HT1080 (cell line): ENCODE data around the gene MRTFA. TPM values are rescaled to one million over a fixed set of nuclear protein-coding genes. Genes with fewer than 3 reads are reported as not detected.
A peak's percentile ranks its signal among the peaks of the same experiment; 100 is the strongest.
"Not testable (repeated sequence)": the region's sequence is repeated elsewhere in the genome, so short reads cannot be mapped to it uniquely, and the experiment has no call there.

Source experiments
- DNase-seq: peaks from one replicate; pipeline ENCODE4 v3.0.0-alpha.2; 2015; ENCODE audit warnings: low read depth
- total RNA-seq: library from RNA; depleted of rRNA; stranded (reverse); fragments of >200 nt; shearing (Covaris generic); gene quantifications from 2 replicates; pipeline ENCODE4 v1.2.3, GENCODE V29; 2014

The MRTFA gene
- total RNA-seq, 1 experiment from 2014 or later: 23.9 TPM

- DNase-seq: peak; percentile 45
These were observed 111.2 kb downstream of the MRTFA start for GRCh38 chr22:40525250-40525884.

GRCh38 chr22:40524392-40525249 lies 111.9 kb downstream of the MRTFA start:
- peak; percentile 10 for DNase-seq

- DNase-seq: no peak
These were observed 114.4 kb downstream of the MRTFA start for GRCh38 chr22:40522141-40522540.

GRCh38 chr22:40521046-40521445 lies 115.5 kb downstream of the MRTFA start:
- DNase-seq: no peak

GRCh38 chr22:40520562-40520961 lies 116.0 kb downstream of the MRTFA start:
- DNase-seq: no peak

GRCh38 chr22:40519948-40520331 lies 116.6 kb downstream of the MRTFA start:
- DNase-seq: no peak

GRCh38 chr22:40519284-40519947 lies 117.1 kb downstream of the MRTFA start:
- no peak for DNase-seq

GRCh38 chr22:40518840-40519239 lies 117.7 kb downstream of the MRTFA start:
- DNase-seq: no peak

- no peak for DNase-seq
These were observed 118.9 kb downstream of the MRTFA start for GRCh38 chr22:40517631-40518030.

- DNase-seq: no peak
These were observed 120.1 kb downstream of the MRTFA start for GRCh38 chr22:40516416-40516815.

- peak; percentile 94 for DNase-seq
These were observed 123.9 kb downstream of the MRTFA start for GRCh38 chr22:40512426-40513136.

GRCh38 chr22:40511604-40512003 lies 124.9 kb downstream of the MRTFA start:
- DNase-seq: no peak

- DNase-seq: no peak
These were observed 125.7 kb downstream of the MRTFA start for GRCh38 chr22:40510631-40511364.

GRCh38 chr22:40509401-40510134 lies 127.0 kb downstream of the MRTFA start:
- DNase-seq: peak; percentile 13

- not testable (repeated sequence) for DNase-seq
These were observed 128.5 kb downstream of the MRTFA start for GRCh38 chr22:40508046-40508445.

GRCh38 chr22:40507491-40507890 lies 129.0 kb downstream of the MRTFA start:
- DNase-seq: no peak

- DNase-seq: no peak
These were observed 129.8 kb downstream of the MRTFA start for GRCh38 chr22:40506762-40507161.

- no peak for DNase-seq
These were observed 132.0 kb downstream of the MRTFA start for GRCh38 chr22:40504285-40505249.

GRCh38 chr22:40502919-40503318 lies 133.6 kb downstream of the MRTFA start:
- DNase-seq: no peak
